HG03159 (cell line): ENCODE results near the gene PTPN22.

ENCODE experiments used
- ATAC-seq: cut with Tn5 transposase; IDR thresholded peaks from one replicate; pipeline ENCODE4 v1.9.1; 2021; ENCODE audit warnings: mild to moderate bottlenecking, moderate library complexity; ENCODE audit not compliant: unreplicated experiment

PTPN22 gene

DNA sequence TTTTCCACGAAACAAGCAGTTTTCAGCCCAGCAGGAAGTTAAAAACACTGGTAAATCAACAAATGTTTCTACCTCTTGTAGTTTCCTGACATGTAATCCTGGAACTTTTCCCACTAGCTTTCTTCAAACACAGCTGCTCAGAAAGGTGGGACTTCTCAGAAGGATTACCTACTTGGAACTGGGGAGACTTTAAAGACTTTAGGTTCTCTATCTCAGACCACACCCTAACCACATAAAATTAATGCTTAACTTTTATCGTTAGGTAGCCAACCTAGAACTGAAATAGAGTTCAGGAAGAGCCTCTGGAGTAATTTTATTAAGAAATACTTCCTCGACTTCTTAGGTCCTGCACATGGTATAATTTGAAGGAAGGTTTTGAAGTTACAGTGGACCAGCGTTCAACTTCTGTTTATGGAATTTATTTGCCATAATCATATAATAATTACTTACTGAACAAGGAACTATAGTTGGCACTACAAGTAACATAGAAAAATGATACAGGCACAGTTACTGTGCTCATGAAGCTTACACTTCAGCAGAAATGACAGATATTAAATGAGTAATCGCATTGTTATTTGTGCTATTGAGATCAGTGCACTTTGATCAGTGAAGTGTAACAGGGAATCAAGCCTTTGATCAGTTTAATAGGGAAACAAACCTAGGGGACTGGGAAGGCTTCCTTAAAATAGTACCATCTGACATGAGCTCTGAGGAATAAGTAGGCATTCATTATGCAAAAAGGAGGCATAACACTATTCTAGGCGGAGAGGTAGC is 16.1 kb upstream of the PTPN22 start, which contains the start of gene BCL2L15:
Gene BCL2L15, minus strand, starts transcription at position 180 of the 774 bp plus-strand sequence. CDS start 206 bp downstream, outside the sequence.
- no peak for ATAC-seq

DNA sequence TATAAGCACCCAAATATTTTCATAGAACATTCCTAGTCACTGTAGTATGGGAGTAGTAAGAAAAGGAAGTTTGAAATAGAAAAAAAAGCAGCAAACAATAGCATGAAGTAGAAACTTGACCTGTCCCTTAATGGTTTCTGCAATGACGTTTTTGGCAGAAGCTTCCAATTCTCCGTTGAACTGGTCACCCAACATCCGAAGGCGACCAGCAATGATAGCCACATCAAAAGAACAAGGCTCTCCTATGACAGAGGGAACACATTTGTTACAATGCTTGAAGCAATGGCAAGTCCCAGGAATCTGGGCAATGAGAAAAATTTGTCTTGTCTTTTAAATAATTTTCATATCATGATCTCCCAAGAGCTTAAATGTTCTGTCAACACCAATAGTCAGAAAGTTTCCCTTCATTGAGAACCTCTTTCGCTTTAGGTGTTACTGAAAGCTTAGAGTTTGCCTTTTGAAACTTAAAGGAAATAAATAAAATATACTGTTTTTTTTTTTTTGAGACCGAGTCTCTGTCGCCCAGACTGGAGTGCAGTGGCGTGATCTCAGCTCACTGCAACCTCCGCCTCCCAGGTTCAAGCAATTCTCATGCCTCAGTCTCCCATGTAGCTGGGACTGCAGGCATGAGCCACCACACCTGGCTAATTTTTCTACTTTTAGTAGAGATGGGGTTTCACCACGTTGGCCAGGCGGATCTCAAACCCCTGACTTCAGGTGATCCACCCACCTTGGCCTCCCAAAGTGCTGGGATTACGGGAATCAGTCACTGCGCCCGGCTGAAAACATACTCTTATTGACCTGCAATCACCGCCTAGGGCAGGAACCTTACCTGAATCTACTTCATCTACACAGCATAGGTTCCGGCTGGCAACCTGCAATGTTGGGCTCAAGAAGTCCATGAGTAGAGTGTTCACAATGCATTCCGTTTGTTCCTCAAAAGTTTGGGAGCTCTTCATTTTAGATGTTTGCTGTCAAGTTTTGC is 15.2 kb upstream of the PTPN22 start:
- no peak for ATAC-seq

DNA sequence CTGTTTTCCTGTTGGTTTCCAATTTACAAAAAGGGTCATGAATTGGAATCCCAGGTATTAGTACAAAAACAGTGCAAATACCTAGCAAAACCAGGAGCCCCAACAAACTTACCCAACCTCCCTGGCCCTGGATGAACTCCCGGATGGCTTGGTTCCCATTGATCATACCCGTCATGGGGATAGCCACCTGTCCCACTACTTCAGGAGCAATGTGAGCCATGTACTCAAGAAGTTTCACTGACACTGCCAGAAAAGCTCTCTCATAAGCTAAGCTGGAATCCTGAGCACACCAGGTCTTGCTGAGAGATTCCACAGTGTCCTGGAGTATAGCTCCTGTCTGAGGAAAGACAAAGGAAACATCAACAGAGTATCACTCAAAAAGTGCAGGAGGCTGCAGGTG is 10.1 kb upstream of the PTPN22 start:
- ATAC-seq: no peak

DNA sequence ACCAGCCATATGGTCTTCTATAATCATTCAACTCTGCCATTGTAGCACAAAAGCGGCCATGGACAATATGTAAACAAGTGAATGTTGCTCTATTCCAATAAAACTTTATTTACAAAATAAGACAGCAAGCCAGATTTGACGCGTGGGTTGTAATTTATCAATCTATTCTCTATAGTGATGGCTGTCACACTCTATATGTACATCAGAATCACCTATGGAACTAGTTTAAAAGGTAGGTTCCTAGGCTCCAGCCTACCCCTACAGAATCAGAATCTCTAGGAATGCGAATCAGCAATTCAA is 8.2 kb upstream of the PTPN22 start:
- no peak for ATAC-seq

DNA sequence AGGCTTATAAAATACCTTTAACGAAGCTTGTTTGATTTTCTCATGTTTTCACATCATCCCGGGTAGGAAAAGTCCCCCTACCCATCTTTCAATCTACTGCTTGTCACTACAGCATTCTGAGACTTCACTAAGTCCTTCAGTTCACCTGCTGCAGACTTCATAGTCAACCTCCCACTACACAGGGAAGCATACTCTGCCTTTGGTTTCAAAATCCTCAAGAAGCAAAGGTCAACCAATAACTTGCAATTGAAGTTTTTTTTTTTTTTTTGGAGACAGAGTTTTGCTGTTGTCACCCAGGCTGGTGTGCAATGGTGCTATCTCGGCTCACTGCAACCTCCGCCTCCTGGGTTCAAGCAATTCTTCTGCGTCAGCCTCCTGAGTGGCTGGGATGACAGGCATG is 4.7 kb upstream of the PTPN22 start:
- no peak for ATAC-seq

DNA sequence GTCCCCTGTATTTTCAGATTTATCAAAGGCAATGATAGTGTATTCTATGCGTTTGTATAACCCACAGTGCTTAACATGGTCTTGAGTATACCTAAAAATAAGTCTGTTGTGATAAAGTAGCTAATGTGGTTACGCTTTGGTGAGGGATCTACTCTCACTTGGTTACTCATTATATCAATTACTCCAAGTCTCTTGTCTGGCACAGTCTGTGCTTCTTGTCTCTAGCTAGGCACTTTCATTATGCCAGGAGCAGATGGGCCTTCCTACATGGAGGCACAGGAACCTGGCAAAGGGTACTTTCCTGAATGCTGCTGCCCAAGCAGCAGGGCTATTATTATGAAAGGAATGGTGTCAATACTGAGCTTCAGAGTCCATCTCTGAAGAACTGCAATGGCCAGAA is 4.2 kb upstream of the PTPN22 start:
- peak; percentile 43 for ATAC-seq

DNA sequence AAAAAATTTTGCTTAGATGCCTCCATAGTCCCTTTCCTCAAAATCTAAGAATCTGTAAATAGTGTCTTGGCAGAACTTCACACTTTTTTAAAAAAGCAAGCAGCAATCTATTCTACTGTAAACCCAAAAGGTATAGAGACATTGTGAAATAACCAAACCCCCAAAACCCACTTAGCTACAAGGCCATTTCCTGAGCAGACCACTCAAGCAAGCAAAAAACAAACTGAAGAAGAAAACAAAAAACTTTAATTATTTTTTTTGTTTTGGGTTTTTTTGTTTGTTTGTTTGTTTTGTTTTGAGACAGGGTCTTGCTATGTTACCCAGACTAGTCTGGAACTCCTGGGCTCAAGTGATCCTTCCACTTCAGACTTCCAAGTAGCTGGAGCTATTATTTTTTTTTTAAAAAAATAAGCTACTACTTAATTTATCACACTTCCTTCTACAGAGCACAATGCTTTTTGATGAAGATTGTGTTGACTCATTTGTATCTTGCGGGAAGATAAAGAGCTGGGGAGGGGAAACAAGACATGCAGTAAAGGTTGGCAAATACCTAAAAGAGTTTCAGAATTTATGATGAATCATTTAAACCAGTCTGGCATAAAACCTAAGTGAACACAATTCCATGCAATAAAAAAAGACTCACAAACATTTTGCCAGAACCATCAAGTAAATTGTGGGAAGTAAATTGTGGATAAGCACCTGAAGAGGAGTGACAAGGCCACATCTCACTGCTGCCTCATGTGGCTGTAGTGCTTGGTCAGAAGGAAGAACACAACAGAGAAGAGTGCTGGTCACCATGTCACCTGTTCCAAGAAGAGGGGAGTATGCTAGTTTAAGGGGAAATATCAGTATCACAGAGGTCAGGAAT is 2.7 kb upstream of the PTPN22 start:
- ATAC-seq: peak; percentile 32

DNA sequence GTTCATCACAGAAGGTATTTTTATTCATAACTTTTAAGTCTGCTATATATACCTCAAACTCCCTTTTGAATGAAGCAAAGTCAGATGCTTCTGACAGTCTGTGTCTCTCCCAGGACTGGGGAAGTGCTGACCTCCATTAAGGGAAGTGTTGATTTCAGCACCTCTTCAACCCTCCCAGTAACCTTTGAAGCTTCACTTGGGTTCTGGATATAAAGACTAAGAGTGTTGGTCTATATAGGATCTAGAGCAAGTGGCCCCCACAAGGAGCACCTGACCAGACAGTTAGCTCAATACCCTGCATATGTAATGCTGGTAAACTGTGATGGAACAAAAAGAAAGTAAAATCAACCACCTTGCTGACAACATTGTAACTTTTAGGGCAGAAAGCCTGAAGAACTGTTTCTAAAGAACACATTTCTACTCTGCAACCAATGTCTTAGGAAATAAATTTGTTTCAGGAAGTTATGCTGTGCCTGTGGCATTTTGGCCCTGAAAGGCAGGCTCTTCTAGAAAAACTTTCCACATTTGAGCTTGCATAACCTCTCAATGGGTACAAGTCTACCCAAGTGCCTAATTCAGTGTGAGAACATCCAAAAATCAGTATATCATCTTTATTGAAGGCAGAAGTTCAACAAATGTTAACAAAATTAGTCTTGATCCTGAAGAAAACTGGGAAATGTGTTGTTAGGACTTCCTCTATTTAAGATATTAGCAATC is 865 bp upstream of the PTPN22 start:
- ATAC-seq: peak; percentile 5

DNA sequence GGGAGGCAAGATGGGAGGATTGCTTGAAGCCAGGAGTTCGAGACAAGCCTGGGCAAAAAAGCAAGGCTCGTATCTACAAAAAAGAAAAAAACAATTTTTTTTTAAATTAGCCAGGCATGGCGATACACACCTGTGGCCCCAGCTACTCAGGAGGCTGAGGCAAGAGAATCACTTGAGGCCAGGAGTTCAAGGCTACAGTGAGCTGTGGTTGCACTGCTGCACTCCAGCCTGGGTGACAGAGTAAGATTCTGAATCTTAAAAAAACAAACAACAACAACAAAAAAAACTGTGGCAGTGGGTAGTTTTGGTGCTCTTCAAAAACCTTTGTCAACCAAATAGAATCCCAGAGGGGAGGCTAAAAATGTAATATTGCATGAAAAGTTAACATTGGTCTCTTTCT is 734 bp downstream of the PTPN22 start:
- no peak for ATAC-seq

DNA sequence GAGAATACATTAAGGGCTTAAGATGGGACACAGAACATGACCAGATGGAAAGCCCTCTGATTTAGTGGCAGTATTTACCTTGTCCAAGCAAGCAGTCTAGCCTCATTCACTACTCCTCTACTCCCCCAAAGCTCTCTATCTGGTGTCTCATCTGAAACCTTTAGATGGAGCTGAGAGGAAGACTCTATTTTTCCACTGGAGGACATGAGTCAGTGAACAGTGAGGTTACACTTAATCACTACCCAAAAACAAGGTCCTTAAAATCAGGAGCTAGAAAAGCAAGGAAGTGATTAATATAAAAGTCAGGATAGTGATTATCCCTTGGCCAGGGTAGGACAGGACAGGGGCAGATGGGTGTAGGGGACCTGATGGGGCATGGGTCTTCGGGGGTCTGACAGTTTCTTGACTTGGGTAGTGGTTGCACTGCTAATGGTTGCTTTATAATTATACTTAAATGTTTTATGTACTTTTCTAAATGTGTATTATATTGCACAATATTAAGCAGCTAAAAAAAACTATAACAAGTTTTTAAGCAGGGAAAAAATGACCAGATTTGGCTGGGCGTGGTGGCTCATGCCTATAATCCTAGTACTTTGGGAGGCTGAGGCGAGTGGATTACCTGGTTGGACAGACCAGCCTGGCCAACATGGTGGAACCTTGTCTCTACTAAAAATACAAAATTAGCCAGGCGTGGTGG is 3.0 kb downstream of the PTPN22 start:
- no peak for ATAC-seq

DNA sequence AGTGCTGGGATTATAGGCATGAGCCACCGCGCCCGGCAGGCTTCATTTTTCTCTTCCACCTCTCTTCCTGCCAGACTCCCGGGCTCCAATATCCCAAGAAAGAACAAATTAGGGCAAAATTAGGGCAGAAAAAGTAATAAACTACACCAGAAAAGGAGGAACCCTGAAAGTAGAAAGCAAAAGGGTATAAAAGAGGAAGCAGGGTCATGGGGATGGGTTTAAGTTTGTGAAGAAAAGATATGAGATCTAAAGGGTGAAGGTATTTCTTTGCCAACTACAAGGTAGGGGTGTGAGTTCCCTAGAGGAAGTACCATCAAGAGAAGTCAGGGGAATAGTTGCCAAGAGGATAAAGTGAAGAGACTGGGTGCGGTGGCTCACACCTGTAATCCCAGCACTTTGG is 9.9 kb downstream of the PTPN22 start:
- ATAC-seq: no peak

DNA sequence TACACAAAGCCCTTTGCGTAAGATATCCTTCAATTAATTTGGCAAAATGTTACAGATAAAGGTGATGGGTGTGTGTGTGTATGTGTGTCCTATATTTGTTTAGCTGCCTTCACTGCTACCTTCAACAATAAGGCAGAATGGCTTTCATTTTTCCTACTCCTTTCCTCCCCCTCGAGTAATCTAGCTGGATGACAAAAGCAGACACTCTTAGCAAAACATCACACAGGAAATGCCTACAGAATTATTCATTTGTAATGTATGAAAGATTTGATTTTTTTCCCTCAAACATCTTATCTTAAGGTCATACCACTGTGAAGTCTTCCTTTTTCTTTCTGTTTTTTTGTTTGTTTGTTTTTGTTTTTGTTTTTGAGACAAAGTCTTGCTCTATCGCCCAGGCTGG is 10.6 kb downstream of the PTPN22 start:
- no peak for ATAC-seq

DNA sequence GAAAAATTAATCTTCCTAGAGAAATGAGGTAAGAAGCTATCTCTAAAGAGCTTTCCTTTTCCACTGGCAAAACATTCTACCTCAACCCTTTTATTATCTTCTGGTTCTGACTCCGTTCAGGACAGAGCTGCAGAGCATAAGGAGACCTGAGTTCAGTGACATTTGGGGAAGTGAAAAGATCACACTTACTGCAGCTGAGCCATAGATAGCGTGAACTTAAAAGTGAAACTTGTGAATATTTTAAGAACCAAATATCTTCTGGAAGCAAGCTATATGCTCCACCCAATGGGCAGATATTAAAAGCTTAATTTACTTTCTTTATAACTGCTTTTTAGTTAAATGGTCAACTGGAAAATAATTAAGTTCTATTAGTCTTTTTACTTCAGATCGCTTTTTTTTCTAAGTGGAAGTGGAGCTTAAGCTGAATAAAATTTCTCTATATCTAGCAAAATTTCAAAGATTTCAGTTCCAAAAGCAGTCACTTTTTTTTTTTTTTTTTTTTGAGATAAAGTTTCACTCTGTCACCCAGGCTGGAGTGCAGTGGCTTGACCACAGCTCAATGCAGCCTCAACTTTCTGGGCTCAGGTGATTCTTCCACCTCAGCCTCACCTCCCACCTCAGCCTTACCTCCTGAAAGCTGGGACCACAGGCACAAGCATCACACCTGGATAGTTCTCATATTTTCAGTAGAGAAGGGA is 11.9 kb downstream of the PTPN22 start:
- peak; percentile 85 for ATAC-seq

DNA sequence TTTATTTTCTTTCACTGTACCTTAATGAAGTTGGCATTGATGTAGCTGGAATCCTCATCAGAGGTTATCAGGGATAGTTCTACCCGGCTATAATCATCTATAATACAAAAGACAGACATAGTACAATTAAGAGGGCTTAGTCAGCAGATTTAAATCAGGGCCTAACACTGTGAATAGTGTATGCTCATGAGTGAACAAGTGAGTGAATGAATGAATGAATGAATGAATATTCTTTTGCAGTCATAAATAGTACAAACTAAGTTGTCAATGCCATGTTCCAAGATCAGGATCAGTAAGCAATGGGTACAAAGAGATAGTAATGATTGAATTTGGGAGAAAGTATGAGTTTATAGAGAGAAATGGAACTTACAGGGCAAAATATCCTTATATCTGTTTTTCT is 12.5 kb downstream of the PTPN22 start:
- ATAC-seq: no peak

DNA sequence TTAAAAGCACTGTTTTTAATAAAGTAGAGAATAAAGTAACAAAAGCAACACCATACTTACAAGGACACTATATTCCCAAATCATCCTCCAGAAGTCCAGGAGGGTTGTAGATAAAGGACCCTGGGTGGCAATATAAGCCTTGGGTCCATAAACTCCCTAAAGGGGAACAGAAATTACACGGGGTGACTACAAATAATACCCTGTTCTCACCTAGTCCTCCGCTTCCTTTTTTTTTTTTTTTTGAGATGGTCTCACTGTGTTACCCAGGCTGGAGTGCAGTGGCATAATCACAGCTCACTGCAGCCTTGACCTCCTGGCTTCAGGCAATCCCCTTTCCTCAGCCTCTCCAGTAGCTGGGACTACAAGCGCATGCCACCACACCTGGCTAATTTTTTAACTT is 13.1 kb downstream of the PTPN22 start:
- peak; percentile 36 for ATAC-seq

DNA sequence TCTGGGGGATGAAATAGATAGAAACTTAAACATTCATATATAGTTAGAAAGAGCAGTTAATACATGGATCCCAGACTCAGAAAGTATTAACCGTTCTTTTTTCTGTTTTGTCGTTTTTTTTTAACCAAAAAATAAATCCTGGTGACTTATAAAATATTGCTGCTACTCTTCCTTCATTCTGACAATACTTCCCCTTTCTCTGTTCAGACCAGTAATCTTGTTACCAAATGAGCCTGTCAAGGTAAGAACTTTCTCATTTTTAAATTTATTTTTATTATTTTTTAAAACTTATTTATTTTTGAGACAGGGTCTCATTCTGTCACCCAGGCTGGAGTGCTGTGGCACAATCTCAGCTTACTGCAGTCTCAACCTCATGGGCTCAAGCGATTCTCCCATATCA is 13.7 kb downstream of the PTPN22 start:
- no peak for ATAC-seq

DNA sequence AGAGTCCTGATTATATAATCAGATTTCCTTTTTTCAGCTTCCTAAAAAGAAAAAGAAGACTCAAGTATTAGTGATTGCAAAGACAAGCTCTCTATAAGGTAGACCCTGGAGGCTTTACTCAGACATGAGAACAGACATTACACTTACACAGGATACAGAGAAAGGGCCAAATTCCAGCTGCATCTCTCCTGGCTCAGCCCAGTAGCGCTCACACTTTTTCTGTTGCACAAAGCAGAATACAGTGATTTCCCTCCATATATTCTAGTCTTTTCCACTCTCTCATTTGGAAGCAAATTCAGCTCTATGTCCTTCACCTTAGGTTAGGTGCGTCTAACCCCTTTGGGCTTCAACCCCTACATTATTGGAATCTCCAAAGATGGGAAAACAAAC is 15.1 kb downstream of the PTPN22 start:
- ATAC-seq: no peak

DNA sequence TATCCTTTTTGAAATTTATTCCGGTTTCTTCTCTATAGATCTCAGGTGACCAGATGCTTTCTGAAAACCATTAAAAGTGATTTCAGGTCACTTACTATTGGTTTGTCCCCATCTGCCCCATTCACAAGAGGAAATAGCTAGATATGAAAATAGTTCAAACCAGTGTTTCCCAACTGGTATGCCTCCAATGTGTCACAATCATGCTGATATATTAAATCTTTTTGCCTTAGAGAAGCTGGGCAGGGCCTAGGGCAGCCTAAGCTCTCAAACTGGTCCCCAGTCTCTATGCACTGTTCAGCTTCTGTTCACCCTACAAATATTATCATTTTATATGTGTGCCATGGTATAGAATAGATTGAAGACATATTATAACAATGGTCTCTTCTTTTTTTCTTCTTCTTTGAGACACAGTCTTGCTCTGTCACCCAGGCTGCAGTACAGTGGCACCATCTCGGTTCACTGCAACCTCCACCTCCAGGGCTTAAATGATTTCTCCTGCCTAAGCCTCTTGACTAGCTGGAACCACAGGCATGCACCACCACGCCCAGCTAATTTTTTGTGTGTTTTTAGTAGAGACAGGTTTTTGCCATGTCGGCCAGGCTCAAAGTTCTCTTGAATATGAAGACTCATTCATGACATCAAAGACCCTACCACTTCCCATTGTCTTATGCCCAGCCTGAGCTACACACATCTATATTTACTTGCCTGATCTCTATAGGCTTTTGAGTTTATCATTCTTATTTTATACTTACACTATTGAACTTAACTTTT is 15.7 kb downstream of the PTPN22 start:
- ATAC-seq: no peak

DNA sequence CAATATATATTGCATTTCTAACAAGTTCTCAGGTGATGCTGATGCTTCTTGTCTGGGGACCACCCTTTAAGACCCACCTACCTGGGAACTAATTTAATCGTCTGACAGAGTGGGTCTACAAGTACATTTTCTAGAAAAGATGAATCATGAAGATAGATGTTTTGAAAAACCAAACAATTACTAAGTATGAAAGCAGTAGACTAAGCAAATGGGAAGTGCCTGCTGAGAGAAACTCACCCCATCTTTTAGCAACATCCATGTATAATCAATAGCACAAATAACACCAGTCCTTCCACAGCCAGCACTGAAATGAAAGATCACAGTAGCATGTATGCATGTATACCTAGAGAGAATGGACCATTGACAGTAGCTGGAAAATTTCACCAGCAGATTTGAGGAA is 17.3 kb downstream of the PTPN22 start:
- no peak for ATAC-seq
